ENCODE measurements around the gene LOXHD1. TPM values are rescaled to one million over a fixed set of nuclear protein-coding genes. Genes with fewer than 3 reads are reported as not detected.

Gene LOXHD1
- total RNA-seq, 1 donor from 2014 or later = not detected

GRCh38 chr18:46481048-46481846, 175.8 kb downstream of the LOXHD1 start:
- no peak overlapping the region for H3K4me3 ChIP-seq (ENCODE audit: low read depth, low read length)
- TF ChIP-seq CTCF (conservative IDR thresholded peaks at IDR 0.05; ENCODE audit: low read depth, low read length) = peak; percentile 86
- DNase-seq (ENCODE audit: low read depth) = peak; percentile 6

- DNase-seq (ENCODE audit: low read depth) = no peak
- no peak for TF ChIP-seq CTCF (conservative IDR thresholded peaks at IDR 0.05; ENCODE audit: low read depth, low read length)
- H3K4me3 ChIP-seq (ENCODE audit: low read depth, low read length) = no peak overlapping the region
Observed at GRCh38 chr18:46480226-46480625, 176.8 kb downstream of the LOXHD1 start.

- no peak for TF ChIP-seq CTCF (conservative IDR thresholded peaks at IDR 0.05; ENCODE audit: low read depth, low read length)
- no peak for DNase-seq (ENCODE audit: low read depth)
- no peak overlapping the region for H3K4me3 ChIP-seq (ENCODE audit: low read depth, low read length)
Observed at GRCh38 chr18:46478796-46479195, 178.2 kb downstream of the LOXHD1 start.

- TF ChIP-seq CTCF (conservative IDR thresholded peaks at IDR 0.05; ENCODE audit: low read depth, low read length) = no peak
- no peak for DNase-seq (ENCODE audit: low read depth)
- no peak overlapping the region for H3K4me3 ChIP-seq (ENCODE audit: low read depth, low read length)
Observed at GRCh38 chr18:46477425-46478011, 179.5 kb downstream of the LOXHD1 start.

GRCh38 chr18:46475390-46475752, 181.6 kb downstream of the LOXHD1 start:
- no peak for TF ChIP-seq CTCF (conservative IDR thresholded peaks at IDR 0.05; ENCODE audit: low read depth, low read length)
- H3K4me3 ChIP-seq (ENCODE audit: low read depth, low read length) = no peak overlapping the region
- DNase-seq (ENCODE audit: low read depth) = no peak

GRCh38 chr18:46474487-46475389, 182.3 kb downstream of the LOXHD1 start:
- no peak overlapping the region for H3K4me3 ChIP-seq (ENCODE audit: low read depth, low read length)
- no peak for TF ChIP-seq CTCF (conservative IDR thresholded peaks at IDR 0.05; ENCODE audit: low read depth, low read length)
- DNase-seq (ENCODE audit: low read depth) = no peak
